Esophagus squamous epithelium (tissue), 5 donors: ENCODE results near the gene C22orf23. TPM values are rescaled to one million over a fixed set of nuclear protein-coding genes. Genes with fewer than 3 reads are reported as not detected.
"Not testable (repeated sequence)": the region's sequence is repeated elsewhere in the genome, so short reads cannot be mapped to it uniquely, and the experiment has no call there.

Experiments used
- DNase-seq: peaks from one replicate; lab custom pipeline; 2025; lab: John Stamatoyannopoulos, UW
- H3K27ac ChIP-seq, 4 donors: fragments of 200-600 bp; sonication (generic); one replicate each; pipeline ENCODE4 v1.5.1; 2016 to 2019; ENCODE audit warnings: mild to moderate bottlenecking in 1 of 4
- H3K27me3 ChIP-seq, 4 donors: fragments of 200-600 bp; sonication (generic); 1 replicate in 3 of 4; 2 replicates in 1 of 4; pipeline versions ENCODE4 v1.5.1 to v1.6.0; 2017 to 2021; ENCODE audit warnings: antibody characterized with exemption in 1 of 4
- H3K36me3 ChIP-seq, 3 donors: fragments of 200-600 bp; sonication (generic); one replicate each; pipeline ENCODE4 v1.5.1; 2016 to 2019
- H3K4me1 ChIP-seq, 3 donors: fragments of 200-600 bp; sonication (generic); one replicate each; pipeline ENCODE4 v1.5.1; 2017 to 2019
- H3K4me3 ChIP-seq, 4 donors: fragments of 200-600 bp; sonication (generic); 1 replicate in 3 of 4; 2 replicates in 1 of 4; pipeline ENCODE4 v1.5.1; 2016 to 2019; ENCODE audit warnings: mild to moderate bottlenecking in 2 of 4, moderate library complexity in 1 of 4
- H3K9me3 ChIP-seq, 3 donors: fragments of 200-600 bp; sonication (generic); one replicate each; pipeline ENCODE4 v1.5.1; 2016 to 2019
- POLR2A ChIP-seq, 4 donors: fragments of 450-650 bp; IDR thresholded peaks; one replicate each; pipeline ENCODE4 v1.6.1; 2017; ENCODE audit warnings: antibody characterized with exemption in 4 of 4, mild to moderate bottlenecking in 4 of 4, moderate library complexity in 3 of 4
- WGBS, 2 donors: methylation state at CpG; one replicate each; pipeline ENCODE4 v1.1.5; 2018; 5-methylcytosine and 5-hydroxymethylcytosine counted together
- intact Hi-C: fragments of 100-400 bp; cut with DNase I; formaldehyde crosslinking; loops from one replicate; pipeline ENCODE4 v1.15.0; 2022
- total RNA-seq, 4 donors: library from RNA; depleted of rRNA; stranded (reverse); fragments of >200 nt; gene quantifications; one replicate each; pipeline ENCODE4 v1.1.0, GENCODE V29; 2016
- TF ChIP-seq, protein P1 (sequence below), 6 experiments: fragments of 450-650 bp in 4 of 6; fragments of 200-600 bp in 2 of 6; sonication (generic) in 2 of 6; IDR thresholded peaks; one replicate each; pipeline ENCODE4 v1.5.1; 2016 to 2019; ENCODE audit warnings: antibody characterized with exemption in 6 of 6, mild to moderate bottlenecking in 4 of 6, moderate library complexity in 4 of 6
- donor health status: DM: yes; HTN: yes; CAD: no.

Gene C22orf23
- total RNA-seq, 4 donors from 2014 or later, result 0.13 to 0.38 TPM; not detected in 2

DNA sequence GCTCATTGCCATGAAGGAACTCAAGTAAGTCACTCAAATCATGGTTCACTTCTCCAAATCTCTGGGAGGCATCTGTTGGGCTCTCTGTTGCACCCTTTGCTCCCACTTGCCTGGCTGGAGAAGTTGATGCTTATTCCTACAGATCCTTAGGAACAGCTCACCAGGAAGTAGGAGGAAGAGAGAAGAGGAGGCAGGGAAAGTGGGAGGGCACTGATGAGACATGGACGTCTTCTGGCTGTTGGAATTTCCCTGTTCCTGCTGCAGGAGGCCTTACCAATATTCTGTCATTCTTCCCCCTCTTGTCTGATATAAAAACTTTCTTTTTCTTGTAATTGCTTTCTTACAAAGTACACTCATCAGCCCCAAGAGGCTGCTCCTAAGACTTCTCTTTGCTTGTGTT lies 13.7 kb upstream of the C22orf23 start:
- Histone ChIP-seq H3K27me3 (no peaks in the 10 kb centered on the region), H3K9me3 (no peaks in the 10 kb centered on the region), H3K4me3 (no peak overlapping the region), H3K27ac (no peak overlapping the region), H3K36me3 (peaks cover 24 to 70% (median 25%) of the 10 kb centered on the region in 3 donors), H3K4me1 (peaks cover 0 to 13% (median 0%) of the 10 kb centered on the region in 3 donors)
- WGBS, 2 donors, result 44 to 48% methylated on average over 1 of the region's 1 CpG
- TF ChIP-seq POLR2A (IDR thresholded peaks at IDR 0.05), result no peak
- TF ChIP-seq, protein P1, sequence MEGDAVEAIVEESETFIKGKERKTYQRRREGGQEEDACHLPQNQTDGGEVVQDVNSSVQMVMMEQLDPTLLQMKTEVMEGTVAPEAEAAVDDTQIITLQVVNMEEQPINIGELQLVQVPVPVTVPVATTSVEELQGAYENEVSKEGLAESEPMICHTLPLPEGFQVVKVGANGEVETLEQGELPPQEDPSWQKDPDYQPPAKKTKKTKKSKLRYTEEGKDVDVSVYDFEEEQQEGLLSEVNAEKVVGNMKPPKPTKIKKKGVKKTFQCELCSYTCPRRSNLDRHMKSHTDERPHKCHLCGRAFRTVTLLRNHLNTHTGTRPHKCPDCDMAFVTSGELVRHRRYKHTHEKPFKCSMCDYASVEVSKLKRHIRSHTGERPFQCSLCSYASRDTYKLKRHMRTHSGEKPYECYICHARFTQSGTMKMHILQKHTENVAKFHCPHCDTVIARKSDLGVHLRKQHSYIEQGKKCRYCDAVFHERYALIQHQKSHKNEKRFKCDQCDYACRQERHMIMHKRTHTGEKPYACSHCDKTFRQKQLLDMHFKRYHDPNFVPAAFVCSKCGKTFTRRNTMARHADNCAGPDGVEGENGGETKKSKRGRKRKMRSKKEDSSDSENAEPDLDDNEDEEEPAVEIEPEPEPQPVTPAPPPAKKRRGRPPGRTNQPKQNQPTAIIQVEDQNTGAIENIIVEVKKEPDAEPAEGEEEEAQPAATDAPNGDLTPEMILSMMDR (IDR thresholded peaks at IDR 0.05), result no peak
- intact Hi-C loops, result loop anchor here (10.0 kb wide), 1 partner anchor 142 kb away; the partner anchor contains the start of gene GALR3
- DNase-seq, result no peak

DNA sequence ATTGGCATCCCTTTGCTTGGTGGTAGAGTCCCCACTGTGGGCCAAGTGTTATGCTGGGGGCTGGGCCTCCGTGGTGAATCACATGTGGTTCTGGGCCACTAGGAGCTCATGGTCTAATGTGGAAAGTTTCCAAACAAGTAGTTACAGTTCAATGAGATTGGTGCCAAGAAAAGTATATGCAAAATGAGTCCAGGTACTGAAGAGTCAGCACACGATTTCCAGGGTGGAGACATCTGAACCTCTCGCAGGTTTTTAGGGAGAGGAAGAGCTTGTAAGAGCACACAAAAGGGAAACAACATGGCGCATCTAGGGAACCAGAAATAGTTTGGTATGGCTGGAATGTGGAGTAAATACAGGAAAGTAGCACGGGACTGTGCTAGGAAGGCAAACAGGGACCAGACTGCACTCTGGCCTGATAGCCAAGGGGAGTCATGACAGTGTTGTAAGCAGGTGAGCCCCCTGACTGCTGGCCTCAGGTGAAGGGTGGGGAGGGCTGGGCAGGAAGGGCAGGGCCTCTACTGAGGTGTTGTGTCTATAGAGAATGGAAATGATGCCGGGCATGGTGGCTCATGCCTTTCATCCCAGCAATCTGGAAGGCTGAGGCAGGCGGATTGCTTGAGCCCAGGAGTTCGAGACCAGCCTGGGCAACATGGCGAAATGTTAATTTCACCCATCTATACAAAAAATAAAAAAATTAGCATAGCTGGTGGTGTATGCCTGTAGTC lies 12.7 kb upstream of the C22orf23 start:
- intact Hi-C loops, result loop anchor here (10.0 kb wide), 1 partner anchor 141 kb away; the partner anchor contains the start of gene GALR3
- H3K27ac ChIP-seq, result no peak overlapping the region
- H3K36me3 ChIP-seq, result peaks cover 32 to 81% (median 34%) of the 10 kb centered on the region in 3 donors

DNA sequence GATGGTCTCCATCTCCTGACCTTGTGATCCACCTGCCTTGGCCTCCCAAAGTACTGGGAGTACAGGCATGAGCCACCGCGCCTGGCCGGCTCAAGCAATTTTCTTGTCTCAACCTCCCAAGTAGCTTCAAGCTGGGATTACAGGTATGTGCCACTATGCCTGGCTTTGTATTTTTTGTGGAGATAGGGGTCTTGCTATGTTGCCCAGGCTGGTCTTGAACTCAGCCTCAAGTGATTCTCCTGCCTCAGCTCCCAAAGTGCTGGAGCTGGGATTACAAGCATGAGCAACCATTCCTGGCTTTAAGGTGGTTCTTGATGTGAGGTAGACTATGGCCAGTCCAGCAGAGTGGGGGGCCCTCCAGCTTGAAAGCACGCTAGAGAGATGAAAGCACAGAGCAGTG lies 7.7 kb upstream of the C22orf23 start:
- Histone ChIP-seq H3K27ac (no peak overlapping the region), H3K36me3 (peaks cover 21 to 93% (median 34%) of the 10 kb centered on the region in 3 donors), H3K4me3 (no peak overlapping the region), H3K9me3 (no peaks in the 10 kb centered on the region), H3K27me3 (no peaks in the 10 kb centered on the region), H3K4me1 (peaks cover 0 to 15% (median 0%) of the 10 kb centered on the region in 3 donors)
- intact Hi-C loops, result loop anchor here (10.0 kb wide), 1 partner anchor 136 kb away; the partner anchor contains the start of gene GALR3
- TF ChIP-seq, protein P1 (IDR thresholded peaks at IDR 0.05), result no peak
- no peak for TF ChIP-seq POLR2A (IDR thresholded peaks at IDR 0.05)
- 100% methylated on average over 3 to 4 of the region's 4 CpGs for WGBS, 2 donors
- DNase-seq, result no peak

More for the DNA sequence above, 12.7 kb upstream of the C22orf23 start:
- no peak for TF ChIP-seq POLR2A (IDR thresholded peaks at IDR 0.05)
- TF ChIP-seq, protein P1 (IDR thresholded peaks at IDR 0.05), result no peak
- no peak overlapping the region for H3K4me3 ChIP-seq
- H3K4me1 ChIP-seq, result peaks cover 0 to 13% (median 0%) of the 10 kb centered on the region in 3 donors
- no peaks in the 10 kb centered on the region for H3K27me3 ChIP-seq
- no peak for DNase-seq
- WGBS, 2 donors, result 61 to 84% methylated on average over 8 to 9 of the region's 9 CpGs
- no peaks in the 10 kb centered on the region for H3K9me3 ChIP-seq

DNA sequence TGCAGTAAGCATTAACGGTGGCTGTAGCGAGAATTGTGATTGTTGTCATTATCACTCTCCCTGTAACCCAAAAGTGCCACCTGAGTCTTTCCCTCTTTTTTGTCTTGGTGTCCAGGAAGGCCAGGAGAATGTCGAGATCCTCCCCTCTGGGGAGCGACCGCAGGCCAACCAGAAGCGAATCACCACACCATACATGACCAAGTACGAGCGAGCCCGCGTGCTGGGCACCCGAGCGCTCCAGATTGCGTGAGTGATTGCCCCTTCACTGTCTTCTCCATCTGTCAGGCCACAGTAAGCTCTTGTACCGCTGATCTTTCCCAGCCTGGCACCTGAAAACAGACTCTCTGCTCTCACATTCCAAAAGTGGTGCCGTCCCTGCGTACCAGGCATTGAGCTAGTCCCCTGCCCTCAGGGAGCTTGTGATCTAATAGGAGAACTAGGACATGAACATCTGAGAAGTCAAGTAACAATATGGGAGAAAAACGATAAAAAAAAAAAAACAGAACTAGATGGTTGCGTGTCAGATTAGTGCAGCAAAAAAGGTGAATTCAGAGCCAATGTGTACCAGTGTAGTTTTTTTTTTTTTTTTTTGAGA lies 5.9 kb upstream of the C22orf23 start:
- H3K27me3 ChIP-seq, result no peaks in the 10 kb centered on the region
- H3K9me3 ChIP-seq, result no peaks in the 10 kb centered on the region
- TF ChIP-seq, protein P1 (IDR thresholded peaks at IDR 0.05), result no peak
- no peak for TF ChIP-seq POLR2A (IDR thresholded peaks at IDR 0.05)
- peaks cover 21 to 84% (median 34%) of the 10 kb centered on the region in 3 donors for H3K36me3 ChIP-seq
- no peak for DNase-seq
- intact Hi-C loops, result no loop called here
- H3K4me3 ChIP-seq, result no peak overlapping the region
- H3K4me1 ChIP-seq, result peaks cover 6 to 20% (median 6%) of the 10 kb centered on the region in 3 donors
- 96% methylated on average over 14 to 18 of the region's 18 CpGs for WGBS, 2 donors
- no peak overlapping the region for H3K27ac ChIP-seq

DNA sequence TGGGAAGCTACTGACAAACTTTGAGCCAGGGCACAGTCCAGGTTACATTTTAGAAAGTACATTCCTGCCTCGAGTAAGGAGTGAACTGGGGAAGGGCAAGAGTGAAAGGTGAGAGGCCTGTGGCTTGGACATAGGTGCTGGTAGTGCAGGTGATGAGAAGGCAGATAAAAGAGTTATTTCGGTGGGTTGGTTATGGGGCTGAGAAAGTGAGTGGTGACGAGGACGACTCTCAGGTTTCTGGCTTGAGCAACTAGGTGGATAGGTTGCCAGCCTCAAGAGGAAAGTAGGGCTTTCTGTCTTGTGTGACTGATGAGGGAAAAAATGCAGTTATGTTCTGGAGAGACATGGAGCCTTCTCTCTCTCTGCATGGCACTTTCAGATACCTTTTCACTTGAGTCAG lies 3.8 kb upstream of the C22orf23 start:
- no peaks in the 10 kb centered on the region for H3K9me3 ChIP-seq
- H3K4me1 ChIP-seq, result peaks cover 16 to 35% (median 18%) of the 10 kb centered on the region in 3 donors
- 82 to 87% methylated on average over 4 of the region's 4 CpGs for WGBS, 2 donors
- no peak overlapping the region for H3K4me3 ChIP-seq
- intact Hi-C loops, result no loop called here
- H3K27me3 ChIP-seq, result no peaks in the 10 kb centered on the region
- no peak overlapping the region for H3K27ac ChIP-seq
- no peak for DNase-seq
- peaks cover 21 to 63% (median 31%) of the 10 kb centered on the region in 3 donors for H3K36me3 ChIP-seq
- TF ChIP-seq, protein P1 (IDR thresholded peaks at IDR 0.05), result no peak

DNA sequence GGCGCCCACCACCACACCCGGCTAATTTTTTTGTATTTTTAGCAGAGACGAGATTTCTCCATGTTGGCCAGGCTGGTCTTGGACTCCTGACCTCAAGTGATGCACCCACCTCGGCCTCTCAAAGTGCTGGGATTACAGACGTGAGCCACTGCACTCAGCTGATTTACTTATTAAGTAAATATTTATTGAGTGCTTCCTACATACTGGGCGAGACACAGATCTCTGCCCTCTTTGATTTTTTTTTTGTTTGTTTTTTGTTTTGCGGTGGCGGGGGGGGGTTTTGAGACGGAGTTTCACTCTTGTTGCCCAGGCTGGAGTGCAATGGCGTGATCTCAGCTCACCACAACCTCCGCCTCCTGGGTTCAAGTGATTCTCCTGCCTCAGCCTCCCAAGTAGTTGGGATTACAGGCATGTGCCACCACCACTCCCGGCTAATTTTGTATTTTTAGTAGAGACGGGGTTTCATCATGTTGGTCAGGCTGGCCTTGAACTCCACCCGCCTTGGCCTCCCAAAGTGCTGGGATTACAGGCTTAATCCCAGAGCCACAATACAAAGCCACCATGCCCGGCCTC lies 2.5 kb upstream of the C22orf23 start:
- 72 to 83% methylated on average over 14 to 15 of the region's 15 CpGs for WGBS, 2 donors
- H3K27ac ChIP-seq, intact Hi-C loops, H3K4me3 ChIP-seq, H3K27me3 ChIP-seq, DNase-seq, H3K9me3 ChIP-seq: not testable (repeated sequence)
- H3K4me1 ChIP-seq, result peaks cover 16 to 38% (median 21%) of the 10 kb centered on the region in 3 donors
- H3K36me3 ChIP-seq, result peaks cover 12 to 50% (median 19%) of the 10 kb centered on the region in 3 donors
